NCI-H1930 (cell line): Measurements from ENCODE around the gene DSCAML1.
"Not testable (repeated sequence)": the region's sequence is repeated elsewhere in the genome, so short reads cannot be mapped to it uniquely, and the experiment has no call there.

Experiments used
- DNase-seq, 2 experiments: peaks; one replicate each; lab custom pipeline; 2025; lab: John Stamatoyannopoulos, UW

Gene DSCAML1

DNA sequence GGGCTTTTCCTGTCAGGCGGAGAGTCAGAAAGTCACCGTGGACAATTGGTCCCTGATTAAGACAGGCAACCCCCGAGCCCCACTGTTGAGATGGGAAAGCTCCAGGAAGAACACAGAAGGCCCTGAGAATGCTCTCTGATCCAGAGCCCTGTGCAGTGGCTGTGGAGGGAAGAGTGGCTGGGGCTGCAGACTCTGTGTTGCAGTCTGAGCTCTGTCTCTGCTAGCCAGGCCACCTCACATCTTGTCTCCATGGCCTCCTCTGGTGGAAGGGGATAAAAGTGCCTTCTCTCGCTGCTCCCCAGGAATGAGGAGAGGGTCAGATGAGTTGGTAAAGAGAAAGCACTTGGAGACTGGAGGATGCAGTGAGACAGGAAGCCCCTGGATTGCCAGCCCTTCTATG lies 328.1 kb downstream of the DSCAML1 start:
- DNase-seq: no peak

DNA sequence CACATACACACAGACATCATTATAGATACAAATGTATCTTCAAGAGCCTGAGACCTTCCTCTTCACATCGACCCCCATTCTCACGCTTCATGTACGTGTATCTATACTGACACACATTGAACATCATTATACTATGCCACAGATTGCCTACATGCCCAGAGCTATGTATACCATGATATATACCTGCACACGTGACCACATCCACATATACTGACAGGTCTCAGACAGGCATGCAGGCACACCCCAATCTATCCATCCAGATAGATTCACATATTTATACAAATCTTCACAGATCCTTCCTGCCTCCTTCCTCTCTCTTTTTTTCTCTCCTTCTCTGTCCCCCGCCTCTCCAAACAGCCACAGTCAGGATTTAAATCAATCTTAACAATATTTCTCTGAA lies 329.2 kb downstream of the DSCAML1 start:
- DNase-seq: no peak

DNA sequence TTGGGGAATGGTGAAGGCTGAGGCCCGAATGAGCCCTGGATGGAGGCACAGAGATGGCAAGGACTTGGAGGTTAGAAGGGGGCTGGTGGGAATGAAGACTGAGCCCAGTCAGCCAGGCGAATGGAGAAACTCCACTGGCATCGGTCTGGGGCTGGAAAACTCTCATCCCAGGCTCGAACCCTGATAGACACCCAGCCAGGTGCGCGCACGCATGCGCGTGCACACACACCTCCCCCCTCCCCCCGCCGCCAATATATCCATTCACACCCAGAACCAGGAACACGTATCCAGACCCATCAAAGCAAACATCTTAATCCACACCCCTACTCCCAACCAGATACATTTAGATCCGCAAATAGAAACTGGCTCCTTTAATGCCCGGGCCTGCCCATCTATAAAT lies 330.1 kb downstream of the DSCAML1 start:
- DNase-seq: no peak

DNA sequence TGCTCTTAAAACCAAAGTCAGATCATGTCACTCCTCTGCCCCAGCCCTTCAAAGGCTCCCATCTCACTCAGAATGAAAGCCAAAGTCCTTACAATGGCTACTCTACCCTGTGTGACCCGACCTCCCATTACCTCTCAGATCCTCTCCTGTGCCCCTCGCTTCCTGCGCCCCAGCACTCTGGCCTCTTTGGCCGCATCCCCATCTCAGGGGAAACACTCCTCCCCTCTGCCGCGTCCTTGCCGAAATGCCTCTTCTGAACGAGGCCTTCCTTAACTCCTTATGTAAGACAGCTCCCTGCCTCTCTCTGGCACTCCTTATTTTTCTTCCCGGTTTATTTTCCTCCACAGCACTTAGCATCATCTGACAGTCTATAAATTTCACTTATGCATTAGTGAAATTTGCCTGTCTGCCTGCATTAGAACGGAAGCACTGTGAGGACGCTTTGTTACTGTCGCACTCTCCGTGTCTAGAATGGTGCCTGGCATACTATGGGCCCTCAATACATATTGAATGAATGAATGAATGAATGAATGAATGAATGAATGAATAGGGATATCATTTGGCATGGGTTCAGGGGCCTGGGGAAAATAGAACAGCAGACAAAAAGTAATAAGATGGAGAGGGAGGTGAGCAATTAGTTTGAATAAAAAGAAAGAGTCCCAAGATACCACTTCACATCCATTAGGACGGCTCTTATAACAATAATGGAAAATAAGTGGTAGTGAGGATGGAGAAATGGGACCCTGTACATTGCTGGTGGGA lies 331.6 kb downstream of the DSCAML1 start:
- DNase-seq: no peak

DNA sequence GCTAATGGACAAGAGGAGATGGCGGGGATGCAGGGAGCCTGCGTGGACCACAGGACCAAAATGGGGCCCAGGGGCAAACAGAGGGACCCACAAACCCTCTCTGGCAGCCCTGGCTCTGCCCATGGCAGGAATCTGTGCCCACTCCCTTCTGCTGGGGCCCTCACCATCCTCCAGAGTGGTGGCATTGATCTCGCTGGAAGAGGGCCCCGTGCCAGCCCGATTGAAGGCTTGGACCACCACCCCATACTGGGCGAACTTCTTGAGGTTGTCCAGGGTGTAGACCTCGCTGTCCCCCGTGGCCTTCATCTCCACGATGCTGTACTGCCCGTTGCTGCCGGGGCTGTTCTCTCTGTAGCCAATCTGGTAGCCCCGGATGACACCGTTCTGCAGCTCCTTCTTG lies 332.2 kb downstream of the DSCAML1 start:
- no peak for DNase-seq

DNA sequence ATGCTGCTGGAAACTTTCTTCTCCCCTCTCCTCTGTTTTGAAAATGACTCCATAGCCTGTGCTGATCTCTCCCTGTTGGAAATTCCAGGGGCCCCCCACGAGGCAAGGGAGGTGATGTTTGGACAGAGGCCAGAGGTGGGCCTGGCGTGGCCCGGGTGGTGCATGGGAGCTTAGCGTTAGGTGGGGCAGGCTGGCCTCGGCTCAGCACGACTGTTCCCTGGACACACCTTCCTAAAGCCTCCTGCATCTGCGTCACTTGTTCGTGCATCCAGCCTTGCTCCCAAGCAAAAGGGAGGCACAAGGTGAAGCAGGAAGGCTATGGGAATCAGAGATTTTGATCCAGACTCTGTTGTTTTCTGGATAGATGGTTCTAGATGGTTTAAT lies 334.2 kb downstream of the DSCAML1 start:
- DNase-seq: no peak

DNA sequence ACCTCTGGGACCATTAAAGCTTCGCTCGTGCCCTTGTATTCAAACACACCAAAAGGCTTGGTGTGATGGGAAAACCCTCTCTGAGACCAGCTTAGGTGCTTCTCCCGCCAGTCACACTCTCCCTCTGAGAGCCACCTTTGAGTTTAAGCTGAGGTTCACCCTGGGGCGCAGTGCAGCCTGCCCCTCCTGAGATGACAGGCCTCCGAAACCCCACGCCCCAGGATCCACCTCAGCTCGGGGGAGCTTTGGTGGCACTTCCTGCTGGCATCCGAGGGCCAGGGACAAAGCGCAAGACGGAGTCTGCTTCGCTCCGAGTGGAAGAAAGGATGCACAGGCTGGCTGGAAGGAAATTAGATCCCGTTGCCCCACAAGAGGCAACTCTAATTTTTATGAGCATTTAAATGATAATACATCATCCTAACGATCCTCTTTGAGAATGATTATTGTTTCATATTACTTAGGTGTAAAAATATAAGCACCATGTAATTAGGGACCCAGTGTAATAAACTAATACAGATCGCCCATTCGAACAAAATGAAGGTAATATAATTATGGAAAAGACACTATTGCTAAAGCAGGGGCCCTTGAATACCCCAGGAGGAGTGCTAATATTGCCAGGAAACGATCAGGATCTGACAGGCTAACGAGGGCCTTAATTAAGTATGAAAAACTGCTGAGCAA lies 334.7 kb downstream of the DSCAML1 start:
- no peak for DNase-seq

DNA sequence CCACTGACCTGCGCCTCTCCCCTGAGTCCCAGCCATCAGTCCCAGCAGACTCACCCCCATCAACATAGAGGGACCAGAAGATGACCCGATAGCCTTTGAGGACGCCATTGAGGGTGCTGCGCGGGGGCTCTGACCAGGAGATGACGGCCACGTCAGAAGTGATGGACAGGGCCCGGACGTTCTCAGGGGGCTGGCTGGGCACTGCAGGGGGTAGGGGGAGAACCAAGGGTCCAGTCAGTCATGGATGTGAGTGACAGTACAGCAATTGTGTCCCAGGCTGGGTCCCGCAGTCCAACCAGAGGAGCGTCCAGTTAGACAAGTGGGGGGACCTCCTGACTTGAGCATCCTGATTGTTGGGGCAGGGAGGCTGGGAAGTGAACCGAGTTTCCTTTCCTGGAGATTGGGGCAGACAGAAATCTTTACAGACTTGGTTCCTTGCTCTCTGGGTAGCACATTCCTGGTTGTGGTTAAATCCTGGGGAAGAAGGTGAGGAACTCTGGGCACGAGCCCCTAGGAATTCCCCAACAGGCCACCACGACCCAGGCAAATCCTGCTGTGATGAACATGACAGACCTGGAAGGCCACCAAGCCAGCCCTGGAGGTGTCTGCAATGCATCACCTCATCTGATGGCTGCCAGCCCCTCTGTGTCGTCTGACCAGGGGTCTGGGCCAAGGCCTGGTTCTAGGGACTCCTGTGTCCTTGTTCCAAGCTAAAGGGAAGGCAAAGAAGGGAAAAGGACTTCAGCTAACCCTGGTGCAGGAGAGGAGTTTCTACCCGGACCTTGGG lies 335.4 kb downstream of the DSCAML1 start:
- no peak for DNase-seq

DNA sequence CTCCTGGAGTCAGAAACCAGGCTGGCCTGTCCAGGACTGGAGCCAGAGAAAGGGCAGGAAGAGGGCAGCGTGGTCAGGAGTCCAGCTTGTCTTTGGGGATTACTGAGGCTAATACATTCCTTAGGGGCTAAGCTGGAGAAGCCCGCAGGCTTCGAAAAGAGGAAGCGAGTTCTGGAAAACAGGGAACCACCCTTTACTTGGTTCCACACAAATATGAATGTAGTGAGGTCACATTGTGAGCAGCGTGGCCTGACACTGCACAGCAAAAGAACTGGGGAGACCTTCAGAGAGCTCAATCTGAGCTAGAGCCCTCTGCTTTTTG lies 337.1 kb downstream of the DSCAML1 start:
- no peak for DNase-seq

DNA sequence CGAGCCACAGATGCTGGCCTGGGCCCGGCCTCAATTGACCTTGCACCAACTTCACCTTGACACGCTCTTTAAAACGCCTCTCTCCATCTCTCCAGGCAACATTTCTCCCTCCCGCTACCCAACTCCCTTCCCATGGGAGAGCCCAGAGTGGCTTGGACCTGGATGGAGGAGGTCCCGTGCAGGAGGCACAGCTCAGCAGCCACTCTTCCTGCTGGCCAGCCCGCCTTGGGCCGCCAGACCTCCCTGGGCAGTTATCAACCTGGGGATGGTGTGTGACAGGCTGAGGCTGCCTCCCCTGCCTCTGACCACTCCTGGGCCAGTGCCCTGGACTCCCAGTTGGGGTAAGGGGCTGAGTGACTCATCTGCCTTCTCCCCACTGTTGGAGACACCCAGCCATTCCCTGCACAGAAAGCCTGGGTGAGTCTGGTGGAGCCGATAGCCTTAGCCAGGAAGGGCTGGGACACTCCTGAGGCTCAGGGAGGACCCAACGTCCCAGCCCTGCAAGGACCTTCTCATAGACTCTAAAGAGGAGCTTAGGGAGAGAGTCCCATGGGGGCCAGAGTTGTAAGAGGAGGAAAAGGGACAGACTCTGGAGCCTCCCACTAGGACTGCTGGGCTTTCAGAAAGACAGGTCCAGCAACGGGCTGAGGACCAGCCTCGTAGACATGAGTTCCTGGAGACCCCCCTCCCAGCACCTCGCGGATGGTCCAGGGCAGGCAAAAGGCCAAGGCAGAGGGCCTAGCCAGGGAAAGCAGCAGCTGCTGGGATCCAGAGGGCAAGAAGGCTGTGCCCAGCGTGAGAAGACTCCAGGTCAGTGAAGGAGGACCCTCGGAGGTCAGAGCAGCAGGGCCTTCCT lies 337.7 kb downstream of the DSCAML1 start:
- DNase-seq: no peak

DNA sequence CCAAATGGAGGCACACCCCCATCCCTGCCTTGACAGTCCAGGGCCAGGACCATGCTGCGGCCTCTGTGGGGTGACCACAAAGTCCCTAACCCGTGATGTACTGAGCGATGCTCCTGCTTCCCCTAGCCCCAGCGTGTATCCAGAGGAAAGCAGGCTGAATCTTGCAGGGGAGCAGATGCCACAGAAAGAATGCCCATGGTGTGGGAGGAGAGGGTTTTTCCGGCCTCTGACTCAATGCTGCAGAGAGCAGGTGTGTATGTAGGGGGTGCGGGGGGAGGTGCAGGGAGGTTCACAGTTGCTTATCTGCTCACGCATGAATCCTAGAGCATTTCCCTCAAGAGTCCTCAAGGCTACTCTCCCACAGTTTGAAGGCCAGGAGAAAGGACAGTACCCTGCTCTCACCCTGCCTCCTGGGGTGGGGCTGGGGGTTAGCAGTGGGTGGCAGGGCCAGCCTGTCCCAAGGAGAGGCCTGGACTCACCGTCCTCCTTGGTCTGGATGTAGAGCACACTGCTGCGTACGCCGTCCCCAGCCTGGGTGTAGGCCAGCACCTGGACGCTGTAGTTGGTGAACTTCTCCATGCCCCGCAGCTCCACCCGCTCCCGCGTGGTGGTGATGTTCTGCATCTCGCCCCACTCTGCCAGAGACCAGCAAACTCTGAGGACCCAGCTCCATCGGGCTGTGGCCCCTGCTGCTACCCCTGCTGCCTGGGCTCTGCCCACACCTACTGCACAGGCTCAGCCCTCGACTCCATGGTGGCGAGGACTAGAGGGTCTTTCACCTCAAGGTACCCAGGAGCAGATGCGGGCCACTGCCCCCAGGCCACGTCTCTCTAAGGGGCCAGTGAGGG lies 338.5 kb downstream of the DSCAML1 start:
- DNase-seq: no peak

DNA sequence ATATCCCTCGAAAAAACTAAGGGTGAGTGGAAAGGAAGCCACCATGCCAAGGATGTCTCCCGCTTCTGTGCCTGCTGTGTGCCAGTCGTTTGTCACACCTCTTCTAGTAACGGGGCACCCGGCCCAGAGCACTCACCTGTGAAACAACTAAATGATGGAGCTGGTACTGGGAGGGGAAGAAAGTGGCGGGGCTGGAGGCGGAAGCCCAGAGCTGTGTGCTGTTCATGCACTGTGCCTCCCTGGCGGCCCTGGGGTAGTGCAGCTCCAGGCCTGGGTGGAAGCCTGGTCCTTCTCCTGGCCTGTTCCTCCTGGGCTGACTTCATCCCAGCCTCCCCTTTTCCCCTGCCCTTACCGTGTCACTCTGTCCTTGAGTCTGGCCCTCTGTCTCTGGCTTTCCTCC lies 339.2 kb downstream of the DSCAML1 start:
- DNase-seq: no peak

DNA sequence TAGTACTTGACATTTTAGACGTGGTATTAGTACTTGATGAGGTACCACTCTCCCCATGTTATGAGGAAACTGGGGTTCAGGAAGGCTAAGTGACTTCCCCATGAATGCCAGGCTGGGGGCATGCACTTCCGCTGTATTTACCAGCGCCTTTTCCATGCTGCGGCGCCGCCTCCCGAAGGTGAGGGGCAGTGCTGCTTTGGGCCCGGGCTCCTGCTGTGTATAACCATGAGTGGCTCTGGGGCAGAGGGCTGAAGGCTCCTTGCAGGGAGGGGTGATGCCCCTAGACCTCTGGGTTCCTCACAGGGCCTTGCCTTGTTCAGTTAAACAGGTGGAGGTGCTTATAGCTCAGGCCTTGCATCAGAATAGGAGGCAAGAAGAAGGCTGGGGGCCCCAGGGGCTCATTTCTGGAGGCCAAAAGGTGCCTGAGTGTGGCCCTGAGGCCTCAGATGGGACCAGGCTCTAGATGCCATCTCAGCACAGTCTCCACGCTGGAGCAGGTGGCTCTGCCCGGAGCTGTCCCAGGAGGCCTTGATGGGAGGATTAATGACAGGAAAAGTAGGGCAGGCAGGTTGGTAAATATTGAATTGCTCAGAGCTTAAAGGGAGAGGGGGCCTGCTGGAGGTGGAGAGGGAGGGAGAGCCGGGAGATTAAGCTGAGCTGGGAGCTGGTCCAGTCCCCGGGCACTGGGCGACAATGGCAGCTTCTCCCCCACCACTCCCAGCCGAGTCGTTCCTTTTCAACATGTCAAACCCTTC lies 339.8 kb downstream of the DSCAML1 start:
- DNase-seq: peak in 1 of 2 experiments; percentile 69

DNA sequence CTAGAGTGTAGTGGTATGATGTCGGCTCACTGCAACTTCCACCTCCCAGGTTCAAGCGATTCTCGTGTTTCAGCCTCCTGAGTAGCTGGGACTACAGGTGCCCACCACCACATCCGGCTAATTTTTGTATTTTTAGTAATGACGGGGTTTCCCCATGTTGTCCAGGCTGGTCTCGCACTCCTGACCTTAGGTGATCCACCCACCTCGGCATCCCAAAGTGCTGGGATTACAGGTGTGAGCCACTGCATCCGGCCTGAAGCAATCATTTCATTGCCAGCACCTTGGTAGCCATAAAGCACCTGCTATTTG lies 340.3 kb downstream of the DSCAML1 start:
- not testable (repeated sequence) for DNase-seq

DNA sequence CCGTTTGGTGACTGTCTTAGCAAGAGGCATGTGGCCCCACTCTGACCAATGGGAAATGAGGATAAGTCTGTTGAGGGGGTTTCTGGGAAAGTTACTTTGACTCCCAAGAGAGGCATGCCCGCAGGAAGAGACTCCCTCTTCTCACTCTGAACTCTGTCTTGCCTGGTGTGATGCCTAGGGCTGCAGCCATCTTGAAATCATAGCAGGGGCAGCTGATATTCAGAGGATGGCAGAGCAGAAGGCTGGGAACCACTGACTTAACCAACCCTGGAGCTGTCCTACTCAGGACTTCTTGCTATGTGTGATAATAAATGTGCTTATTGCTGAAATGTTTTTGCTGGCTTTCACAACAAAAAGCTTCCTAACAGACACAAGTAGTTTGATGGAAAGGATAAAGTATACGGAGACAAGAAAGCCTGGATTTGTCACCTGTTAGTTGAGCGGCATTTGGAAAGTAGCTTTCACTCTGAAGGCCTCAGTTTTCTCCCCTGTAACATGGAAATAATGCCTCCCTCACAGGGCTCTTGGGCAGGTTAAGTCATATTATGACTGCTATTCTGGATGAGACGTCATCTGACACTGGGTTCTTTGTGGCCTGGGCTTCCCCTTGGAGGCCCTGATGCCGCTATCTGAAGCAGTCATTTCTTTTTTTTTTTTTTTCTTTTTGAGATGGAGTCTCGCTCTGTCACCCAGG lies 340.8 kb downstream of the DSCAML1 start:
- DNase-seq: no peak

DNA sequence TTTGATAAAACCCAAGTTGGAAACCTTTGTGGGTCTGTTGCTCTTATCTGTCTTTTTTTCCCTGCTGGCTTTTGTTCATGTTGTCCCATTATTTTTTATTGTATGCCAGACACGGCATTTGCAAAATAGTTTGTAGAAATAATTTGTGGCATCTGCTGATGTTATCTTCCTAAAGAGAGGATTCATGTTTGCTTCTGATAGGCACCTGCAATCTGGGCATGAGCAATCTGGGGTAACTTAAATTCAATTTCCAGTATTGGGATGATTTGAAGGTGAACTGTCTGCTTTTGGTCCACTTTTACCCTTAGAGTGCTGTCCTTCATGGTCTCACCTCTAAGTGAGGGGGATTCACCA lies 342.5 kb downstream of the DSCAML1 start:
- no peak for DNase-seq

DNA sequence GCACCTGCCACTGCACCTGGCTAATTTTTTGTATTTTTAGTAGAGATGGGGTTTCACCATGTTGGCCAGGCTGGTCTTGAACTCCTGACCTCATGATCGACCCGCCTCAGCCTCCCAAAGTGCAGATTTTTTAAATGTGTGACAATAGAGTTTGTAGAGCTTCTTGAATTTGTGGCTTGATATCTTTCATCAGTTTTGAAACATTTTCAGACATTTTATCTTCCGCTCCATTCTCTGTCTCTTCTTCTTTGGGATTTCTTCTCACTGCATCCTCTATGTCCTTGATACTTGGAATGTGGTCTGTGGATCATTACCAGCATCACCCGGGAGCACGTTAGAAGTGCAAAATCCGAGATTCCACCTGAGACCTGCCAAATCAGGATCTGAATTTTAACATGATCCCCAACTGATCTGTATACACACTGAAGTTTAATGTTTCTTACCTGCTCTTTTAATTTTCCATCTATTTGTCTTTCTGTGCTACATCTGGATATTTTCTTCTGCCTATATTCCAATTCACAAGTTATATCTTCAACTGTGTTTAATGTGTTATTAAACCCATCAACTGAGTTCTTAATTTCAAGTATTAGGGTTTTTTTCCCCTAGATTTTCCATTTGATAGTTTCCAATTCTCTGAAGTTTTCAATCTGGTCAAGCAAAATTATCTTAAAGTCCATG lies 343.0 kb downstream of the DSCAML1 start:
- DNase-seq: no peak

DNA sequence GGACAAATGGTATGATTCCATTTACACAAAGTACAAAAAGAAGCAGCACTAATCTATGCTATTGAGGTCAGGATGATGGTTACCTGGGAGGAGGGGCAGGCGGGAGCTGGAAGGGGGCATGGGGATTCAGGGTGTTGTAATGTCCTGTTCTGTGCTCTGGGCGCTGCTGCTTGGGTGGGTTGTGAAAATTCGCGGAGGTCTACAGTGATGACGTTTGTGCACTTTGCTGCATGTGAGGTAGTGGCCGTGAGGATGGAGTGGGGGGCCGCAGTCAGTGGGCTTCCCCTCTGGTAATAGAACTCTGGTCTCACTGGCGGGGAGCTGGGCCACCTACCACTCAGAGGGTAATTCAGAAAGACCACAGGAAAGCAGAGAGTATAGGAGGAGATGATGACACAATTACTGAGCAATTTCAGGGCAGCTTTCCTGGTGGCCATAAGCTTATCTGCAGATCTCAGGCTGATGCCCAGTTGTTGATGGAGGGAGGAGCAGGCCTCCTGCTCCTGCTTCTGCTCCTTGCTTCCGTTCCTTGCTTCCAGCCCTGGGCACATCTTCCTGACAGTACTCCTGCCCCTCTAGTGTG lies 347.8 kb downstream of the DSCAML1 start:
- no peak for DNase-seq
